Adrenal gland (tissue), 12 donors: ENCODE measurements around the gene RDH16. TPM values are rescaled to one million over a fixed set of nuclear protein-coding genes. Genes with fewer than 3 reads are reported as not detected.

Experiments
- DNase-seq, 7 donors: peaks; one replicate each; pipeline ENCODE4 v3.0.0-alpha.2; 2019 to 2020
- H3K27ac ChIP-seq, 5 donors: fragments of 200-600 bp; sonication (generic) in 4 of 5; 1 replicate in 3 of 5; 2 replicates in 2 of 5; pipeline versions ENCODE4 v1.5.1 to v1.8.0; 2016 to 2020; ENCODE audit warnings: mild to moderate bottlenecking in 1 of 5
- H3K27me3 ChIP-seq: fragments of 200-600 bp; 2 replicates; pipeline ENCODE4 v1.8.0; 2021
- H3K36me3 ChIP-seq, 2 donors: fragments of 200-600 bp; replicated peaks in 1 of 2; 1 replicate in 1 of 2; 2 replicates in 1 of 2; pipeline versions ENCODE4 v1.5.1 to v1.8.0; 2018 to 2022
- H3K4me1 ChIP-seq, 2 donors: fragments of 200-600 bp; replicated peaks in 1 of 2; 1 replicate in 1 of 2; 2 replicates in 1 of 2; pipeline versions ENCODE4 v1.5.1 to v1.8.0; 2018 to 2021
- H3K4me3 ChIP-seq, 4 donors: fragments of 200-600 bp; sonication (generic) in 3 of 4; one replicate each; pipeline ENCODE4 v1.5.1; 2016 to 2018
- H3K9me3 ChIP-seq, 3 donors: fragments of 200-600 bp; sonication (generic) in 1 of 3; replicated peaks in 1 of 3; 1 replicate in 2 of 3; 2 replicates in 1 of 3; pipeline versions ENCODE4 v1.5.1 to v1.8.0; 2016 to 2021
- CTCF ChIP-seq, 6 experiments: fragments of 450-650 bp in 4 of 6; fragments of 200-600 bp in 2 of 6; sonication (generic) in 1 of 6; IDR thresholded peaks; 1 replicate in 5 of 6; 2 replicates in 1 of 6; pipeline versions ENCODE4 v1.5.1 to v1.8.0; 2016 to 2021; ENCODE audit warnings: antibody characterized with exemption in 6 of 6, mild to moderate bottlenecking in 2 of 6, moderate library complexity in 1 of 6
- POLR2A ChIP-seq, 2 donors: fragments of 450-650 bp; IDR thresholded peaks; one replicate each; pipeline ENCODE4 v1.6.1; 2017; ENCODE audit warnings: antibody characterized with exemption in 2 of 2, mild to moderate bottlenecking in 2 of 2, moderate library complexity in 1 of 2
- WGBS, 4 donors: extraction: QIAGEN DNeasy Blood & Tissue Kit in 2 of 4; methylation state at CpG; one replicate each; pipeline versions ENCODE4 v1.1.5 to v1.1.7; 2013 to 2017; 5-methylcytosine and 5-hydroxymethylcytosine counted together
- intact Hi-C, 2 donors: fragments of 100-400 bp; cut with DNase I; formaldehyde crosslinking; loops; one replicate each; pipeline versions ENCODE4 v1.14.1 to v1.15.0; 2022 to 2023
- polyA plus RNA-seq, 3 donors: library from polyadenylated mRNA; stranded (reverse); fragments of 200-250 nt in 2 of 3; fragments of 350-450 nt in 1 of 3; fragmentation: Illumina TruSeq in 1 of 3; extraction: RNeasy Lipid Tissue Mini Kit (QIAGEN cat#74804) in 1 of 3; gene quantifications; one replicate each; pipeline ENCODE4 v1.2.3, GENCODE V29; 2013 to 2014
- total RNA-seq, 9 donors: library from RNA; depleted of rRNA in 4 of 9; stranded (reverse); fragments of >200 nt in 4 of 9; fragments of 120-200 nt in 1 of 9; fragmentation: NEBNext Ultra II Directional in 1 of 9; extraction: Animal tissue kit (Norgen Biotek cat#: 25700) in 1 of 9; gene quantifications; one replicate each; pipeline versions ENCODE4 v1.1.0 to v1.2.4, GENCODE V29; 2013 to 2023
- donor health status: healthy with polysubstance abuse.
- donor health status: Bipolar disorder and iron deficiency.
- donor health status: DM: yes; HTN: yes; CAD: no.
- donor health status: DM: no; HTN: no; CAD: no.
- donor health status: DM: no; HTN: no; CAD: no.
- donor health status: DM: yes; HTN: yes; CAD: no.

The RDH16 gene
- total and polyA plus RNA-seq, 12 donors, result 0.05 to 1.1 (median 0.55) TPM; not detected in 1

- no peak overlapping the region for H3K4me3 ChIP-seq
- WGBS, 4 donors, result 64 to 76% (median 71%) methylated on average over 8 of the region's 8 CpGs
- peak in 6 of 7 donors; percentile 45 to 74 (median 57) for DNase-seq
- H3K36me3 ChIP-seq, result no peaks in the 10 kb centered on the region
- TF ChIP-seq POLR2A (IDR thresholded peaks at IDR 0.05), result no peak
- no peak for TF ChIP-seq CTCF (IDR thresholded peaks at IDR 0.05)
- no peaks in the 10 kb centered on the region for H3K27me3 ChIP-seq
- intact Hi-C loops, result no loop called here
- no peaks in the 10 kb centered on the region for H3K9me3 ChIP-seq
- H3K4me1 ChIP-seq, result peaks cover 4 to 24% of the 10 kb centered on the region in 2 donors
- peak overlapping the region in 2 of 5 donors; percentile 34 to 67 for H3K27ac ChIP-seq
Observed at GRCh38 chr12:56991319-56992246, 34.2 kb upstream of the RDH16 start.

GRCh38 chr12:56990648-56991318 lies 33.4 kb upstream of the RDH16 start:
- no peak overlapping the region for H3K4me3 ChIP-seq
- intact Hi-C loops, result no loop called here
- H3K36me3 ChIP-seq, result no peaks in the 10 kb centered on the region
- no peak for DNase-seq
- TF ChIP-seq CTCF (IDR thresholded peaks at IDR 0.05) (no peak), POLR2A (IDR thresholded peaks at IDR 0.05) (no peak)
- WGBS, 4 donors, result 48 to 55% (median 50%) methylated on average over 6 to 7 of the region's 7 CpGs
- H3K27ac ChIP-seq, result peak overlapping the region in 2 of 5 donors; percentile 34 to 67
- H3K4me1 ChIP-seq, result peaks cover 4 to 24% of the 10 kb centered on the region in 2 donors
- H3K27me3 ChIP-seq, result no peaks in the 10 kb centered on the region
- no peaks in the 10 kb centered on the region for H3K9me3 ChIP-seq

GRCh38 chr12:56989861-56990610 lies 32.6 kb upstream of the RDH16 start:
- intact Hi-C loops, result loop anchor here in 1 of 2 donors (5.0 kb wide), 1 partner anchor 233 kb away; no protein-coding TSS in a partner anchor
- TF ChIP-seq CTCF (IDR thresholded peaks at IDR 0.05), result no peak
- no peak for TF ChIP-seq POLR2A (IDR thresholded peaks at IDR 0.05)
- no peaks in the 10 kb centered on the region for H3K9me3 ChIP-seq
- DNase-seq, result no peak
- no peaks in the 10 kb centered on the region for H3K27me3 ChIP-seq
- H3K36me3 ChIP-seq, result no peaks in the 10 kb centered on the region
- H3K27ac ChIP-seq, result no peak overlapping the region
- H3K4me1 ChIP-seq, result peaks cover 4 to 24% of the 10 kb centered on the region in 2 donors
- no peak overlapping the region for H3K4me3 ChIP-seq
- 68 to 76% (median 71%) methylated on average over 7 of the region's 7 CpGs for WGBS, 4 donors
